HL-60 (cell line): ENCODE measurements around the gene NEDD4L.

Experiments
- DNase-seq, 2 experiments: peaks; one replicate each; pipeline ENCODE4 v3.0.0-alpha.2; 2010 to 2020; ENCODE audit warnings: low read depth in 1 of 2, low spot score in 1 of 2
- H3K27ac ChIP-seq: fragments of 250-450 bp; sonication (Bioruptor Pico); replicated peaks from 2 replicates; pipeline ENCODE4 v1.5.1; 2020; ENCODE audit warnings: mild to moderate bottlenecking, moderate library complexity
- H3K27me3 ChIP-seq: fragments of 250-450 bp; sonication (Bioruptor Pico); 2 replicates; pipeline ENCODE4 v1.5.1; 2021; ENCODE audit warnings: mild to moderate bottlenecking, moderate library complexity; ENCODE audit not compliant: insufficient read depth, poor library complexity, severe bottlenecking
- H3K4me3 ChIP-seq: replicated peaks from 2 replicates; pipeline ENCODE4 v1.5.1; 2011; ENCODE audit warnings: mild to moderate bottlenecking, control low read depth, low read length; ENCODE audit not compliant: insufficient read depth
- CTCF ChIP-seq: IDR thresholded peaks from one replicate; pipeline ENCODE4 v1.5.1; 2011; ENCODE audit warnings: low read length, control low read depth, inconsistent platforms; ENCODE audit not compliant: insufficient read depth
- GABPA ChIP-seq: IDR thresholded peaks from 2 replicates; pipeline ENCODE4 v1.6.1; 2012; ENCODE audit warnings: low read depth
- POLR2AphosphoS5 ChIP-seq: IDR thresholded peaks from 2 replicates; pipeline ENCODE4 v1.6.1; 2012; ENCODE audit warnings: low read depth
- SPI1 ChIP-seq: IDR thresholded peaks from 2 replicates; pipeline ENCODE4 v1.6.1; 2012; ENCODE audit warnings: low read depth, mild to moderate bottlenecking, borderline replicate concordance
- TF ChIP-seq, protein P1 (sequence below): IDR thresholded peaks from 2 replicates; pipeline ENCODE4 v1.6.1; 2012; ENCODE audit warnings: low read depth; ENCODE audit not compliant: insufficient replicate concordance

NEDD4L gene

GRCh38 chr18:58385472-58385871, 341.4 kb downstream of the NEDD4L start:
- TF ChIP-seq, protein P1, sequence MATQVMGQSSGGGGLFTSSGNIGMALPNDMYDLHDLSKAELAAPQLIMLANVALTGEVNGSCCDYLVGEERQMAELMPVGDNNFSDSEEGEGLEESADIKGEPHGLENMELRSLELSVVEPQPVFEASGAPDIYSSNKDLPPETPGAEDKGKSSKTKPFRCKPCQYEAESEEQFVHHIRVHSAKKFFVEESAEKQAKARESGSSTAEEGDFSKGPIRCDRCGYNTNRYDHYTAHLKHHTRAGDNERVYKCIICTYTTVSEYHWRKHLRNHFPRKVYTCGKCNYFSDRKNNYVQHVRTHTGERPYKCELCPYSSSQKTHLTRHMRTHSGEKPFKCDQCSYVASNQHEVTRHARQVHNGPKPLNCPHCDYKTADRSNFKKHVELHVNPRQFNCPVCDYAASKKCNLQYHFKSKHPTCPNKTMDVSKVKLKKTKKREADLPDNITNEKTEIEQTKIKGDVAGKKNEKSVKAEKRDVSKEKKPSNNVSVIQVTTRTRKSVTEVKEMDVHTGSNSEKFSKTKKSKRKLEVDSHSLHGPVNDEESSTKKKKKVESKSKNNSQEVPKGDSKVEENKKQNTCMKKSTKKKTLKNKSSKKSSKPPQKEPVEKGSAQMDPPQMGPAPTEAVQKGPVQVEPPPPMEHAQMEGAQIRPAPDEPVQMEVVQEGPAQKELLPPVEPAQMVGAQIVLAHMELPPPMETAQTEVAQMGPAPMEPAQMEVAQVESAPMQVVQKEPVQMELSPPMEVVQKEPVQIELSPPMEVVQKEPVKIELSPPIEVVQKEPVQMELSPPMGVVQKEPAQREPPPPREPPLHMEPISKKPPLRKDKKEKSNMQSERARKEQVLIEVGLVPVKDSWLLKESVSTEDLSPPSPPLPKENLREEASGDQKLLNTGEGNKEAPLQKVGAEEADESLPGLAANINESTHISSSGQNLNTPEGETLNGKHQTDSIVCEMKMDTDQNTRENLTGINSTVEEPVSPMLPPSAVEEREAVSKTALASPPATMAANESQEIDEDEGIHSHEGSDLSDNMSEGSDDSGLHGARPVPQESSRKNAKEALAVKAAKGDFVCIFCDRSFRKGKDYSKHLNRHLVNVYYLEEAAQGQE, result no peak
- TF ChIP-seq SPI1 (no peak), CTCF (no peak)
- H3K4me3 ChIP-seq, result no peak overlapping the region
- no peak overlapping the region for H3K27ac ChIP-seq
- H3K27me3 ChIP-seq, result peaks cover 3% of the 10 kb centered on the region
- no peak for DNase-seq

DNA sequence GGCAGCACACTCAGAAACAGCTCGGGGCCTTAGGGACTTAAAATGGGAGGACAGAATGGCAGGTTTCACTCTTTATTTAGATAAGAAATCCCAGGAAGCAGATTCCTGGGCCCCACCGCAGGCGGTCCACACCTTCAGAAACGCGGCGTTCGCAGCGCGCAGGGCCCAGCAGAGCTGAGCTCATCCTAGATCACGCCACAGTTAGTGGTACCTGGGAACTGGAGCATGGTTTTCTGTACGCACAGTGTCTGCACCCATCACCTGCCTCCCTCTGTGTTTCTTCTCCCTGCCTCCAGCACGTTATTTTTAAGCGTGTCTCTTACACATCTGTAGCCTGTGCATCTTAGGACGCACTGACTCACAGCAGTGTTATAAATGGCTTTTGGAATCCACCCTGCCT, 342.8 kb downstream of the NEDD4L start:
- Histone ChIP-seq H3K27me3 (peaks cover 3% of the 10 kb centered on the region), H3K27ac (no peak overlapping the region), H3K4me3 (no peak overlapping the region)
- TF ChIP-seq SPI1 (no peak), POLR2AphosphoS5 (no peak), GABPA (no peak), CTCF (no peak)
- TF ChIP-seq, protein P1, result no peak
- no peak for DNase-seq

DNA sequence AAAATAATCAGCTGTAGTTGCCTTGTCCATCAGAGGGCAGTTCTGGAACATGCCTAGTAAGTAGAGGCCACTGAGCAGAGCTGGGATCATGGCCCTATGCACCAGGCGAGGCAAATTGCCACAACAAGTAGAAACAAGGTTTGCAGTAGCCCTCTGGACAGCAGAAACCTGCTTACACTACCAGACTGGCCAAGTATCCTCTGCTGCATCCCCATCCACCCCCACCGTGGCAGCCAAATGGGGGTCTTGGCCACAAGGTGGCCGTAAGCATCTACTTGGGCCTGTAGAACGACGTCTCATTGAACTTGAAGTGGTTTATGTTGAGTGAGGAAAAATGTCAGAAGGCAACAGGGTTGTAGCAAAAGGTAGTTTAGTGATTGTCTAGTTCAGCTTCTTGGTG, 343.7 kb downstream of the NEDD4L start:
- Histone ChIP-seq H3K27ac (no peak overlapping the region), H3K27me3 (peaks cover 3% of the 10 kb centered on the region), H3K4me3 (no peak overlapping the region)
- TF ChIP-seq POLR2AphosphoS5 (no peak), CTCF (no peak), GABPA (no peak)
- TF ChIP-seq, protein P1, result no peak
- DNase-seq, result no peak
